Lower leg skin (tissue), 3 donors: ENCODE results near the gene ZFYVE21.

Source experiments
- CTCF ChIP-seq, 3 donors: fragments of 450-650 bp; IDR thresholded peaks; one replicate each; pipeline ENCODE4 v1.5.1; 2016; ENCODE audit warnings: antibody characterized with exemption in 3 of 3, mild to moderate bottlenecking in 3 of 3, moderate library complexity in 2 of 3
- POLR2A ChIP-seq, 2 donors: fragments of 450-650 bp; IDR thresholded peaks; one replicate each; pipeline ENCODE4 v1.6.1; 2016 to 2017; ENCODE audit warnings: antibody characterized with exemption in 2 of 2, mild to moderate bottlenecking in 1 of 2, moderate library complexity in 1 of 2

GRCh38 chr14:103737432-103738045 is 21.9 kb downstream of the ZFYVE21 start:
- TF ChIP-seq CTCF (IDR thresholded peaks at IDR 0.05) (no peak), POLR2A (IDR thresholded peaks at IDR 0.05) (no peak)
